T-helper 2 cell treated with Interferon-gamma antibody and Interleukin-4, amounts not matched to agents 5 μg/mL and 100 μg/mL, for 36 hours (primary cell): ENCODE data around the gene SLC6A7.

ENCODE experiments used
- DNase-seq: peaks from one replicate; pipeline ENCODE4 v3.0.0; 2021; ENCODE audit warnings: low spot score
- H3K27ac Mint-ChIP-seq: one replicate; pipeline ENCODE4 v1.8.0; 2021; ENCODE audit warnings: mild to moderate bottlenecking, mixed read lengths
- H3K27me3 Mint-ChIP-seq: one replicate; pipeline ENCODE4 v1.8.0; 2021; ENCODE audit warnings: low read depth, mixed read lengths
- H3K36me3 Mint-ChIP-seq: one replicate; pipeline ENCODE4 v1.8.0; 2021; ENCODE audit warnings: low read depth, mixed read lengths
- H3K4me1 Mint-ChIP-seq: one replicate; pipeline ENCODE4 v1.8.0; 2021; ENCODE audit warnings: low read depth, mixed read lengths
- H3K4me3 Mint-ChIP-seq: one replicate; pipeline ENCODE4 v1.8.0; 2022; ENCODE audit warnings: mild to moderate bottlenecking, moderate library complexity, mixed read lengths
- H3K9me3 Mint-ChIP-seq: one replicate; pipeline ENCODE4 v1.8.0; 2021; ENCODE audit warnings: mixed read lengths

The SLC6A7 gene

GRCh38 chr5:150174285-150174684, 15.6 kb upstream of the SLC6A7 start:
- no peak for DNase-seq
- no peaks in the 10 kb centered on the region for H3K9me3 Mint-ChIP-seq
- no peaks in the 10 kb centered on the region for H3K36me3 Mint-ChIP-seq
- no peaks in the 10 kb centered on the region for H3K4me1 Mint-ChIP-seq
- no peak overlapping the region for H3K4me3 Mint-ChIP-seq
- H3K27me3 Mint-ChIP-seq: peaks cover 12% of the 10 kb centered on the region
- no peak overlapping the region for H3K27ac Mint-ChIP-seq

GRCh38 chr5:150175076-150175475, 14.8 kb upstream of the SLC6A7 start:
- Mint-ChIP-seq H3K9me3 (no peaks in the 10 kb centered on the region), H3K4me3 (no peak overlapping the region), H3K36me3 (no peaks in the 10 kb centered on the region), H3K27me3 (peaks cover 10% of the 10 kb centered on the region), H3K27ac (no peak overlapping the region), H3K4me1 (no peaks in the 10 kb centered on the region)
- no peak for DNase-seq

GRCh38 chr5:150175536-150175935, 14.3 kb upstream of the SLC6A7 start:
- Mint-ChIP-seq H3K9me3 (no peaks in the 10 kb centered on the region), H3K27ac (no peak overlapping the region), H3K27me3 (peaks cover 6% of the 10 kb centered on the region), H3K4me1 (no peaks in the 10 kb centered on the region), H3K4me3 (no peak overlapping the region), H3K36me3 (no peaks in the 10 kb centered on the region)
- DNase-seq: no peak

- H3K27me3 Mint-ChIP-seq: peaks cover 3% of the 10 kb centered on the region
- H3K4me1 Mint-ChIP-seq: no peaks in the 10 kb centered on the region
- DNase-seq: no peak
- no peak overlapping the region for H3K27ac Mint-ChIP-seq
- H3K36me3 Mint-ChIP-seq: no peaks in the 10 kb centered on the region
- no peaks in the 10 kb centered on the region for H3K9me3 Mint-ChIP-seq
- H3K4me3 Mint-ChIP-seq: no peak overlapping the region
Measured at GRCh38 chr5:150176745-150177477, 13.0 kb upstream of the SLC6A7 start.

- peaks cover 4% of the 10 kb centered on the region for H3K27me3 Mint-ChIP-seq
- no peak for DNase-seq
- H3K4me1 Mint-ChIP-seq: no peaks in the 10 kb centered on the region
- no peak overlapping the region for H3K27ac Mint-ChIP-seq
- H3K9me3 Mint-ChIP-seq: no peaks in the 10 kb centered on the region
- H3K4me3 Mint-ChIP-seq: no peak overlapping the region
- H3K36me3 Mint-ChIP-seq: no peaks in the 10 kb centered on the region
Measured at GRCh38 chr5:150177721-150178120, 12.1 kb upstream of the SLC6A7 start.

GRCh38 chr5:150178262-150178661, 11.6 kb upstream of the SLC6A7 start:
- no peak overlapping the region for H3K27ac Mint-ChIP-seq
- no peaks in the 10 kb centered on the region for H3K9me3 Mint-ChIP-seq
- H3K27me3 Mint-ChIP-seq: peaks cover 4% of the 10 kb centered on the region
- H3K4me1 Mint-ChIP-seq: no peaks in the 10 kb centered on the region
- DNase-seq: no peak
- H3K4me3 Mint-ChIP-seq: no peak overlapping the region
- H3K36me3 Mint-ChIP-seq: no peaks in the 10 kb centered on the region

GRCh38 chr5:150179019-150179620, 10.7 kb upstream of the SLC6A7 start:
- Mint-ChIP-seq H3K27me3 (peaks cover 2% of the 10 kb centered on the region), H3K9me3 (no peaks in the 10 kb centered on the region), H3K36me3 (no peaks in the 10 kb centered on the region), H3K27ac (no peak overlapping the region), H3K4me1 (no peaks in the 10 kb centered on the region), H3K4me3 (no peak overlapping the region)
- no peak for DNase-seq

GRCh38 chr5:150180241-150181026, 9.4 kb upstream of the SLC6A7 start:
- no peak overlapping the region for H3K4me3 Mint-ChIP-seq
- no peaks in the 10 kb centered on the region for H3K36me3 Mint-ChIP-seq
- H3K27ac Mint-ChIP-seq: no peak overlapping the region
- H3K9me3 Mint-ChIP-seq: no peaks in the 10 kb centered on the region
- H3K27me3 Mint-ChIP-seq: peaks cover 2% of the 10 kb centered on the region
- DNase-seq: no peak
- H3K4me1 Mint-ChIP-seq: no peaks in the 10 kb centered on the region

- no peaks in the 10 kb centered on the region for H3K9me3 Mint-ChIP-seq
- H3K4me3 Mint-ChIP-seq: no peak overlapping the region
- H3K27me3 Mint-ChIP-seq: peaks cover 2% of the 10 kb centered on the region
Measured at GRCh38 chr5:150181027-150181426, 8.8 kb upstream of the SLC6A7 start.

GRCh38 chr5:150181766-150182545, 7.9 kb upstream of the SLC6A7 start:
- no peaks in the 10 kb centered on the region for H3K36me3 Mint-ChIP-seq

More at GRCh38 chr5:150181027-150181426, 8.8 kb upstream of the SLC6A7 start:
- no peak for DNase-seq
- Mint-ChIP-seq H3K4me1 (no peaks in the 10 kb centered on the region), H3K27ac (no peak overlapping the region), H3K36me3 (no peaks in the 10 kb centered on the region)

GRCh38 chr5:150182774-150183173, 7.1 kb upstream of the SLC6A7 start:
- H3K9me3 Mint-ChIP-seq: no peaks in the 10 kb centered on the region
- no peaks in the 10 kb centered on the region for H3K4me1 Mint-ChIP-seq
- no peak overlapping the region for H3K27ac Mint-ChIP-seq
- no peak overlapping the region for H3K4me3 Mint-ChIP-seq
- no peaks in the 10 kb centered on the region for H3K36me3 Mint-ChIP-seq
- peaks cover 12% of the 10 kb centered on the region for H3K27me3 Mint-ChIP-seq
- no peak for DNase-seq

More at GRCh38 chr5:150181766-150182545, 7.9 kb upstream of the SLC6A7 start:
- H3K9me3 Mint-ChIP-seq: no peaks in the 10 kb centered on the region
- H3K4me1 Mint-ChIP-seq: no peaks in the 10 kb centered on the region
- no peak overlapping the region for H3K27ac Mint-ChIP-seq
- no peak overlapping the region for H3K4me3 Mint-ChIP-seq
- H3K27me3 Mint-ChIP-seq: peaks cover 7% of the 10 kb centered on the region
- no peak for DNase-seq

GRCh38 chr5:150183436-150183835, 6.4 kb upstream of the SLC6A7 start:
- Mint-ChIP-seq H3K27ac (no peak overlapping the region), H3K4me3 (no peak overlapping the region), H3K9me3 (no peaks in the 10 kb centered on the region), H3K27me3 (peaks cover 14% of the 10 kb centered on the region), H3K4me1 (no peaks in the 10 kb centered on the region), H3K36me3 (no peaks in the 10 kb centered on the region)
- no peak for DNase-seq

GRCh38 chr5:150184006-150184405, 5.9 kb upstream of the SLC6A7 start:
- no peaks in the 10 kb centered on the region for H3K36me3 Mint-ChIP-seq
- H3K4me1 Mint-ChIP-seq: no peaks in the 10 kb centered on the region
- H3K4me3 Mint-ChIP-seq: no peak overlapping the region
- no peaks in the 10 kb centered on the region for H3K9me3 Mint-ChIP-seq
- peaks cover 16% of the 10 kb centered on the region for H3K27me3 Mint-ChIP-seq
- H3K27ac Mint-ChIP-seq: no peak overlapping the region
- DNase-seq: no peak
